Progenitor cell of endocrine pancreas (in vitro differentiated cells): ENCODE results near the gene PIERCE2. TPM values are rescaled to one million over a fixed set of nuclear protein-coding genes. Genes with fewer than 3 reads are reported as not detected.

Source experiments
- DNase-seq: peaks from one replicate; pipeline ENCODE4 v3.0.0; 2021; ENCODE audit warnings: low spot score; ENCODE audit not compliant: unreplicated experiment
- H3K27ac Mint-ChIP-seq: 2 replicates; pipeline ENCODE4 v1.8.0; 2021; ENCODE audit warnings: mild to moderate bottlenecking, moderate library complexity, mixed read lengths
- H3K27me3 Mint-ChIP-seq: 2 replicates; pipeline ENCODE4 v1.8.0; 2021; ENCODE audit warnings: mixed read lengths
- H3K36me3 Mint-ChIP-seq: 2 replicates; pipeline ENCODE4 v1.8.0; 2022; ENCODE audit warnings: mixed read lengths; ENCODE audit not compliant: insufficient read depth
- H3K4me1 Mint-ChIP-seq: 2 replicates; pipeline ENCODE4 v1.8.0; 2021; ENCODE audit warnings: low read depth, mixed read lengths
- H3K4me3 Mint-ChIP-seq: 2 replicates; pipeline ENCODE4 v1.8.0; 2021; ENCODE audit warnings: low read depth, mild to moderate bottlenecking, moderate library complexity, mixed read lengths
- H3K9me3 Mint-ChIP-seq: 2 replicates; pipeline ENCODE4 v1.8.0; 2021; ENCODE audit warnings: low read depth, mixed read lengths
- microRNA-seq: library from miRNA; unstranded; fragments of <30 nt; microRNA quantifications from one replicate; pipeline ENCODE4 v1.1.0, GENCODE V29; 2020; ENCODE audit warnings: borderline number of aligned reads; ENCODE audit not compliant: unreplicated experiment
- total RNA-seq: library from RNA; stranded (reverse); gene quantifications from 2 replicates; pipeline ENCODE4 v1.2.1, GENCODE V29; 2021
- TF ChIP-seq, protein P1 (sequence below): fragments of 200-600 bp; sonication (generic); IDR thresholded peaks from one replicate; pipeline ENCODE4 v1.5.0; 2021; ENCODE audit warnings: antibody characterized with exemption, mild to moderate bottlenecking; ENCODE audit not compliant: unreplicated experiment

Gene PIERCE2
- total RNA-seq, 1 donor from 2014 or later: 5.8 TPM

DNA sequence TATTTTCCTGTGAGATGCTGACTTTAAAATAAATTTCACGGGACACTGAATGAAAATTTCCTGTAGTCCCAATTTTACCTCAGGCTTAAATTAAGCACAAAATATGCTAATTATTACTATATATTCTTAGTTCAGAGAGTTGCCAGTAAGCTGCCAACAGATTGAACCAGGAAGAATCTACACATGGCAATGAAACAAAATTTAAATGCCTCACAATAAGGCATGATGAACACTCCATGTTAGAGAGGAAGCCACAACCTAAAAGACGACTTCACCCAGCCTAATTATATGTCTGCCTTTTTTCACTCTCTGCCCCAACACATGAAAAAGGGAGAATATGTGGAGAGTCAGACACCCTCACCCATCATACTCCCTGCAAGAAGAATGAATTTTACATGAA, 60.0 kb downstream of the PIERCE2 start:
- no peak overlapping the region for H3K27ac Mint-ChIP-seq
- H3K27me3 Mint-ChIP-seq: no peaks in the 10 kb centered on the region
- peaks cover 11% of the 10 kb centered on the region for H3K9me3 Mint-ChIP-seq
- no peaks in the 10 kb centered on the region for H3K4me1 Mint-ChIP-seq
- peaks cover 25% of the 10 kb centered on the region for H3K36me3 Mint-ChIP-seq
- TF ChIP-seq, protein P1, sequence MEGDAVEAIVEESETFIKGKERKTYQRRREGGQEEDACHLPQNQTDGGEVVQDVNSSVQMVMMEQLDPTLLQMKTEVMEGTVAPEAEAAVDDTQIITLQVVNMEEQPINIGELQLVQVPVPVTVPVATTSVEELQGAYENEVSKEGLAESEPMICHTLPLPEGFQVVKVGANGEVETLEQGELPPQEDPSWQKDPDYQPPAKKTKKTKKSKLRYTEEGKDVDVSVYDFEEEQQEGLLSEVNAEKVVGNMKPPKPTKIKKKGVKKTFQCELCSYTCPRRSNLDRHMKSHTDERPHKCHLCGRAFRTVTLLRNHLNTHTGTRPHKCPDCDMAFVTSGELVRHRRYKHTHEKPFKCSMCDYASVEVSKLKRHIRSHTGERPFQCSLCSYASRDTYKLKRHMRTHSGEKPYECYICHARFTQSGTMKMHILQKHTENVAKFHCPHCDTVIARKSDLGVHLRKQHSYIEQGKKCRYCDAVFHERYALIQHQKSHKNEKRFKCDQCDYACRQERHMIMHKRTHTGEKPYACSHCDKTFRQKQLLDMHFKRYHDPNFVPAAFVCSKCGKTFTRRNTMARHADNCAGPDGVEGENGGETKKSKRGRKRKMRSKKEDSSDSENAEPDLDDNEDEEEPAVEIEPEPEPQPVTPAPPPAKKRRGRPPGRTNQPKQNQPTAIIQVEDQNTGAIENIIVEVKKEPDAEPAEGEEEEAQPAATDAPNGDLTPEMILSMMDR: no peak
- no peak for DNase-seq
- no peak overlapping the region for H3K4me3 Mint-ChIP-seq

Small RNAs within 50 kb of the gene (microRNA-seq; reads per million reads assigned to microRNA genes)
- 244 reads per million, percentile 65 among the genes with 10 or more reads in this experiment for gene MIR628

Other genes with a start within 250 kb of the PIERCE2 start
- 69.1 and 72.3 TPM in 2 replicates for gene RSL24D1, start 211.6 kb upstream of the PIERCE2 start, total RNA-seq
- 14.0 and 14.5 TPM in 2 replicates for gene RAB27A, start 118.7 kb upstream of the PIERCE2 start, total RNA-seq
- gene PIGBOS1, start 89.4 kb upstream of the PIERCE2 start, total RNA-seq: 13.5 and 13.6 TPM in 2 replicates
- 16.2 and 17.6 TPM in 2 replicates for gene PIGB, start 89.3 kb upstream of the PIERCE2 start, total RNA-seq
- gene CCPG1, start 136 bp upstream of the PIERCE2 start, total RNA-seq: 24.3 and 31.2 TPM in 2 replicates
- 9.3 and 10.6 TPM in 2 replicates for gene DNAAF4, start 99.7 kb downstream of the PIERCE2 start, total RNA-seq
- 19.9 and 21.8 TPM in 2 replicates for gene PYGO1, start 179.8 kb downstream of the PIERCE2 start, total RNA-seq